ENCODE data around the gene VPS18.

GRCh38 chr15:40931300-40932142 lies 37.3 kb downstream of the VPS18 start:
- TF ChIP-seq, protein P1, sequence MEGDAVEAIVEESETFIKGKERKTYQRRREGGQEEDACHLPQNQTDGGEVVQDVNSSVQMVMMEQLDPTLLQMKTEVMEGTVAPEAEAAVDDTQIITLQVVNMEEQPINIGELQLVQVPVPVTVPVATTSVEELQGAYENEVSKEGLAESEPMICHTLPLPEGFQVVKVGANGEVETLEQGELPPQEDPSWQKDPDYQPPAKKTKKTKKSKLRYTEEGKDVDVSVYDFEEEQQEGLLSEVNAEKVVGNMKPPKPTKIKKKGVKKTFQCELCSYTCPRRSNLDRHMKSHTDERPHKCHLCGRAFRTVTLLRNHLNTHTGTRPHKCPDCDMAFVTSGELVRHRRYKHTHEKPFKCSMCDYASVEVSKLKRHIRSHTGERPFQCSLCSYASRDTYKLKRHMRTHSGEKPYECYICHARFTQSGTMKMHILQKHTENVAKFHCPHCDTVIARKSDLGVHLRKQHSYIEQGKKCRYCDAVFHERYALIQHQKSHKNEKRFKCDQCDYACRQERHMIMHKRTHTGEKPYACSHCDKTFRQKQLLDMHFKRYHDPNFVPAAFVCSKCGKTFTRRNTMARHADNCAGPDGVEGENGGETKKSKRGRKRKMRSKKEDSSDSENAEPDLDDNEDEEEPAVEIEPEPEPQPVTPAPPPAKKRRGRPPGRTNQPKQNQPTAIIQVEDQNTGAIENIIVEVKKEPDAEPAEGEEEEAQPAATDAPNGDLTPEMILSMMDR (IDR thresholded peaks at IDR 0.05; ENCODE audit: insufficient read depth, low read depth, low read length), result no peak
- peak; percentile 13 for TF ChIP-seq EZH2 (IDR thresholded peaks at IDR 0.05; ENCODE audit: insufficient read depth, low read length)

Data from astrocyte (in vitro differentiated cells and primary cell).